ENCODE measurements around the gene RASA4B. TPM values are rescaled to one million over a fixed set of nuclear protein-coding genes. Genes with fewer than 3 reads are reported as not detected.
"Not testable (repeated sequence)": the region's sequence is repeated elsewhere in the genome, so short reads cannot be mapped to it uniquely, and the experiment has no call there.

RASA4B gene
- 7.4 and 13.9 TPM in 2 replicates for total RNA-seq (2014; rRNA removed; shearing (Covaris generic))

GRCh38 chr7:102517550-102518147, at the start of gene RASA4B:
Gene RASA4B, minus strand, starts transcription at chr7:102517777. Its CDS starts 67 bp downstream, at chr7:102517710.
- not testable (repeated sequence) for DNase-seq (ENCODE audit: low spot score)

DNA sequence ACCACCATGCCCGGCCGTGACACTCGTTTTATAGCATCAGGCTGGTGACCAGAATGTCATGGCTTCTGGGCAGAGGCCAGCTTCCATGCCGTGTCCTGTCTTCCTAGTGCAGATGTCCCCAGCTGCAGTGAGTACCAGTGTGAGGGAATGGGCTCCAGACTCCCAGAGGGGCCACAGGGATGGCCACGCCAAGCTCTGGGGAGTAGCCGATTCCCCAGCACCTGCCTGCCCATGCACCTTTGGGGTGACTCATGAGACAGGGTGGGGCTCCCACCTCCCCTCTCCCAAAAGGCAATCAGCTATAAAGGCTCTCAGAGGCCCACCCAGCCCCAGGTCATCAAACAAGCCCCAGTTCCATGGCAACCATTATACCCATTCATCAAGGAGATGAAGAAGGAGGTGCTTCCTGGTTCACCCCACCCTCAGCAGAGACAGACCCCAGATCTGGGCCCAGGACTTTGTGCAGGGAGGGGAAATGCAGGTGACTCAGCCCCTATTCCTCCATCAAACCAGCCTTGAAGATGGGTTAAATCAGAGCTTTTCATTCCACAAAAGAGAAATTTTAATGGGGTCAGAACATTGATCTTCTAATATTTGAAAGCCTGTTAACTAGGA, 33.3 kb upstream of the RASA4B start, which contains the start of gene SPDYE2:
Gene SPDYE2 (plus strand): TSS at position 419 of the 615 bp plus-strand sequence. CDS start 2,030 bp downstream, outside the sequence.
- DNase-seq (ENCODE audit: low spot score), result not testable (repeated sequence)

DNA sequence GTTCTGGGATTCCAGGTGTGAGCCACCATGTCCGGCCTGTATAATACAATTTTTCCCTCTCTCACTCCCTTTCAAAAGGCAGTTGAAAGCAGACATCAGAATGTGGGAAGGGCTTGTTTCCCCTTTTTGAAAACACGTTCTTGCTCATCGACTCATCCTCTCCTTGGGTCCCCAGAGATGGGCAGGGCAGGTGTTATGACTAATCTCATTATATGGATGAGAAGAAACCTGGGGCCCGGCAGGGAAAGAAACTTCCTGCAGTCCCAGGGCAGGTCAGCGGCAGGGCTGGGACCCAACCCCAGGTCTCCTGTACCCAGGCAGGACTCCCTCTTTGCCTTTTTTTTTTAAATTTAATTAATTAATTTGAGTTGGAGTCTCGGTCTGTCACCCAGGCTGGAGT, 28.8 kb upstream of the RASA4B start:
- DNase-seq (ENCODE audit: low spot score), result not testable (repeated sequence)

- not testable (repeated sequence) for DNase-seq (ENCODE audit: low spot score)
Observed at GRCh38 chr7:102545288-102545687, 27.7 kb upstream of the RASA4B start.

DNA sequence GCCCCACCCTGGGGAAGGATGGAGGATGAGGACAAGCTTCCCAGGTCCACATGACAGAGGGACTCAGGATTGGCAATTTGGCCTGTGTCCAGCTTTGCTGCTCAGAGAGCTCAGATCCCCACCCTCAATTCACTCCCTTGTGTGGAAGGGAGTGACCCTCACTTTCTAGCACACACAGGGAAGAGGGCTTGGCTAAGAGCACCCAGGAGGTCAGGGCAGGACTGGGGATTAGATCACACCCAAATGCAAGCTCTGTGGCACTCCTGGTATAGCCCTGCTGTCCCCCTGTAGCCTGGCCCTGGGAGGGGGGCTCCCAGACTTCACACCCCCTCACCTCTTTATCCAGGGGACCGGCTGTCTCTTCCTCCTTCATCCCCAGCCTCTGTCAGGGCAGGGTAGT, 26.8 kb upstream of the RASA4B start:
- not testable (repeated sequence) for DNase-seq (ENCODE audit: low spot score)

DNA sequence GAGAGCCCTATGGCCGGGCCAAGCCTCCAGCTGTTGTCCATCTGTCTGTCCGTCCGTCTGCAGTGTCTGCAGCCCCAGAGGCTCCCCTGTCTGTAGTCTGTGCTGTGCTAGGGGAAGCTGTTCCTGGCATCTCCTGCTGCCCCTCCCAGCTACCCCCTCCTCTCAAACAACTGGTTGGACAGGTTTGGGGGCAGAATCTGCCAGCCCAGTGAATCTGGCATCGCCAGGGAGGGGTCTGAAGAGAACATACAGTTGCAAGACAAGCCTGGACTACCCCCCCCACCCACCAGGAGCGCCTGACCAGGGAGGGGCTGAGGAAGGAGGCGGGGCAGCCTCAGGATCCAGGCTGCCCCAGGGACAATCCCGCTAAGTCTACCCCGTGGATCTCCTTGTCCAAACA, 26.0 kb upstream of the RASA4B start, which contains the start of gene UPK3BL2:
Gene UPK3BL2 (minus strand): TSS at position 101 of the 400 bp plus-strand sequence. CDS start 60 bp downstream, at position 41.
- not testable (repeated sequence) for DNase-seq (ENCODE audit: low spot score)

DNA sequence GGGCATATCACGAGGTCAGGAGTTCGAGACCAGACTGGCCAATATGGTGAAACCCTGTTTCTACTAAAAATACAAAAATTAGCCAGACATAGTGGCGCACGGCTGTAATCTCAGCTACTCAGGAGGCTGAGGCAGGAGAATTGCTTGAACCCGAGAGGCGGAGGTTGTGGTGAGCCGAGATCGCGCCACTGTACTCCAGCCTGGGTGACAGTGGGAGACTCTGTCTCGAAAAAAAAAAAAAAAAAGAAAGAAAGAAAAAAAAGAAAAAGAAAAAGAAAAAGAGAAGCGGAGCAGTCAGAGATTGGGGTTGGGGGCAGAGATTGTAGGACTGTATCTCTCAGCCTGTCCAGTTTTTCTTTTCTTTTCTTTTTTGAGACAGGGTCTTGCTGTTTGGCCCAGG, 25.2 kb upstream of the RASA4B start:
- not testable (repeated sequence) for DNase-seq (ENCODE audit: low spot score)

- DNase-seq (ENCODE audit: low spot score), result not testable (repeated sequence)
Observed at GRCh38 chr7:102542083-102542482, 24.5 kb upstream of the RASA4B start.

DNA sequence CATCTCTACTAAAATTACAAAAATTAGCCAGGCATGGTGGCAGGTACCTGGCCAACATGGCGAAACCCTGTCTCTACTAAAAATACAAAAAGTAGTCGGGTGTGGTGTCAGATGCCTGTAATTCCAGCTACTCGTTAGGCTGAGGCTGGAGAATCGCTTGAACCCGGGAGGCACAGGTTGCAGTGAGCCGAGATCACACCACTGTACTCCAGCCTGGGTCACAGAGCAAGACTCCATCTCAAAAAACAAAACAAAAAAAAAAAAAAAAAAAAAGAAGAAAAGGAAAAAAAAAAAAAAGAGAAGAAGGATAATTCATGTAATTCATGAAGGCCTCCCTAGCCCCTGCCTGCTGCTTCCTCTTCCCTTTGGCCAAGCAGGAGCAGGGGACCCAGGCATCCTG, 23.0 kb upstream of the RASA4B start:
- DNase-seq (ENCODE audit: low spot score), result not testable (repeated sequence)

- peak; percentile 0 for DNase-seq (ENCODE audit: low spot score)
Observed at GRCh38 chr7:102535062-102535615, 17.6 kb upstream of the RASA4B start.

GRCh38 chr7:102532127-102532526, 14.6 kb upstream of the RASA4B start:
- DNase-seq (ENCODE audit: low spot score), result not testable (repeated sequence)

- DNase-seq (ENCODE audit: low spot score), result not testable (repeated sequence)
Observed at GRCh38 chr7:102531583-102531982, 14.0 kb upstream of the RASA4B start.

DNA sequence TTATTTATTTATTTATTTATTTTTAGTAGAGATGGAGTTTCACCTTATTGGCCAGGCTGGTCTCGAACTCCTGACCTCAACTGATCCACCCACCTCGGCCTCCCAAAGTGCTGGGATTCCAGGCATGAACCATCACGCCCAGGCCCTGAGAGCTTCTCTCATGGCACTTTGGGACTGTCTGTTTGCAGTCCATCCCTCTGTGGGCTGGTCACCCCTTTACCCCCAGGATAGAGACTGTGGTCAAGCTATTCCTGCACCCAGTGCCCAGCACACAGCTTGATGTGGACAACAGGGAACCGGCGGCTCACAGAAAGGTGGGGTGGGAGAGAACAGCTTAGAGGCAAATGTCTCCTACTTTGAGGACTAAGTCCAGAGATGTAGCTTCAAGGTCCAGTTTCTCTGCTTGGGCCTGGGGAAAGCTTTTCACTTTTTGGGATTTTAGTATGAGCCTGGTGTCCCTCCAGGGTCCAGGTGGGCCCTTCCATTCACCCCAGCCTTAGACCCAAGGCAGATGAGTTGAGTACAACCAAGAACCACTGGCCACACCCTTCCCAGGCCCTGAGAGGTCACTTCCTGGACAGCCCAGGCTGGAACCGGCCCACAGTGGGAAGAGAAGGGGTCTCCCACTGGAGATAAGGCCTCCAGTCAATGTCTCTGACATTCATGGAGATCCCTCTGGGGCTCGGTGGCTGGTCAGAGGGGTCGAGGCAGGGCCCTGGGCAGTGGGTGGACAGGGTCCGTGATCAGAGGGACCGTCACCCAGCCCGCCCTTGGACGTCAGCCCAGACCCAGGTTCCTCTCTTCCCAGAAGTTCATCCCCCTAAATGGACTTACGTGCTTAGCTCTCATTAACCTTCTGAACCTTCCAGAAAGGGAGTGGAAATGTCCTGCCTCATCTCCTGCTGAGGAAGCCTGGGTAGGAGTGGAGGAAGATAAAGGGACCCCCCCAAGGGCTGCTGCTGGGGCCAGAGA, 10.5 kb upstream of the RASA4B start:
- DNase-seq (ENCODE audit: low spot score), result not testable (repeated sequence)

- DNase-seq (ENCODE audit: low spot score), result not testable (repeated sequence)
Observed at GRCh38 chr7:102527182-102527581, 9.6 kb upstream of the RASA4B start.

DNA sequence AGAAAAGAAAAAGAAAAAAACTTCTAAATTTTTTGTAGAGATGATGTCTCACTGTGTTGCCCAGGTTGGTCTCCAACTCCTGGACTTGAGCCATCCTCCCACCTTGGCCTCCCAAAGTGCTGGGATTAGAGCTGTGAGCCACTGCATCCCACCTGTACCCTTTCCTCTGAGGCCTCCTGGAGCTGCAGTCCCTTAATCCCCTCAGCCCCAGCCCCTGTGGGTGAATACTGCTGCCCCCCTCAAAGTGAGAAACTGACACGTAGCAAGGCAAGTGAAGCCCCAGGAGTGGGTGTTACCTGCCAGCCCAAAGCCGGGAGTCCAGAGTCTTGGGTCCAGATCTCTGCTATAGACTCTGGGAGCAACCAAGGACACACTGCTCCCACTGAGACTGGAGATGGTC, 7.2 kb upstream of the RASA4B start:
- not testable (repeated sequence) for DNase-seq (ENCODE audit: low spot score)

DNA sequence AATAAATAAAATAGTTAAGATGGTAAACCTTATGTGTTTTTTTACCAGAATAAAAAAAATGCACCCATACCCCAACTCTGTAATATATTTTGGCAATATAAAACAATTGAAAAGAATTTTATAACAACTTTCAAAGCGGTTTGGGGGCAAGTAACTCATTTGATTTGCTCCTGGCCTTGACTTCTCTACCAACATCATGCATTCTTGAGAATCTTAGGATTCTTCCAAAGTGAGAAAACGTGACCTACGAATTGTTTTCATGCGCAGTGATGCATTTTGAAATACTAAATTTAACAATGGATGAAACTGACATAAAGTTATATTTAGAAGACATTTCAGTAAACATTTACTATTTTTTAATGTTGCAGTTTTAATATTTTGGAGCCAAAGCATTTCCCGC, 3.2 kb upstream of the RASA4B start:
- not testable (repeated sequence) for DNase-seq (ENCODE audit: low spot score)

- not testable (repeated sequence) for DNase-seq (ENCODE audit: low spot score)
Observed at GRCh38 chr7:102516951-102517350, 626 bp downstream of the RASA4B start.

DNA sequence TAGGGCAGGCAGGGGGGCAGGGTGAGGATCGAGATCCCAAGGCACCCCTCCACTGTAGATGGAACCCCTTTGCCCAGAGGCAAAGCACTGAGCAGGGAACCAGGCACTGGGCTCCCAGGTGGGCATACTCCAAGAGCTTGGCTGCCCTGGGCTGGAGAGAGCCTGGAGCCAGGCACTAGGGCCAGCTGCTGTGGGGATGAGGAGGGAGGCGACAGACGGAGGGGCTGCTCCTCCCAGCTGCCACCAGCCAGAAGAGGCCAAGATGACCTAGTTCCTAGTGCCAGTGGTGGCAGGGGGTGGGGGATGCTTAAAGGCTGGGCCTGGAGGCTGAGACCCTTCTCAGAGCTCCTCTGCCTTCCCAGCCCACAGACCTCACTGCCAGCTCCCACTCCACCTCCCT, 1.7 kb downstream of the RASA4B start:
- DNase-seq (ENCODE audit: low spot score), result not testable (repeated sequence)

DNA sequence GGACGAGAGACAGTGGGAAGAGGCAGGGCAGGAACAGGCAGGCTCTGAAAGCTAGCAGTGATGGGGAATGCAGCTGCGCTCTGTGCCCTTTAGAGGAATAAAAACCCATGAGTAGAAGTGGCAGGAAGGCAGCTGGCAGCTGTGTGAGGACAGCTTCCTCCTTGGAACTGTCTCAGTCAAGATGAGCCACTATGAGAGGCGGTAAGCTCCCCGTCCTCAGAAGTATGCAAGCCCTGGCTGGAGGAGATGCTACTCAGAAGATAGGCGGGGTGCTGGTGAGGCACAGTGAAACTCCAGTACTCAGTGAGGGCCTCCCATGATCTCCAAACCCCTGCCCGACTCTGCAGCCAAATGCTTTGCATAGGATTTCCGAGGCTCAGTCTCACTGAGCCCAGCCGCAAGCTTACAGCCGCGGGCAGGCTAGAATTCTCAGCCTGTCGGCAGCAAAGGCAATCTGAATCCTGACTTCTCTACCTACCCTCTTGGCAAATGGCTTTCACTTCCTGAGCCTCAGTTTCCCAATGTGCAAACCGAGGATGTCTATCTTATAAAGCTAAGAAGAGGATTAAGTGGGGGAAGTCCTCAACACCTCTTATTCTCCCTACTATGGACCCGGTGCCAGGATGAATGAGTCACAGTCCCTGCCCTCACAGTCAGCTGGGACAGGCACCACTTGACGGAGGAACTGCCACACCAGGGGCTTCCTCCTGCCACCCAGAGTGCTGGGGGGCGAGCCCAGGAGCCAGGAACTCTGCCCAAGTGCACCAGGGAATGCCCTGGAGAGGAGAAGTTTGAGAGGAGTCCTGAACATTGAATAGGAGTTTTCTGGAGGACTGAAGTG, 2.5 kb downstream of the RASA4B start:
- not testable (repeated sequence) for DNase-seq (ENCODE audit: low spot score)

- DNase-seq (ENCODE audit: low spot score), result peak; percentile 0
Observed at GRCh38 chr7:102512642-102513221, 4.8 kb downstream of the RASA4B start.
